GM12874 (cell line): ENCODE data around the gene OTOP3.

Experiments used
- TF ChIP-seq, protein P1 (sequence below): IDR thresholded peaks from 2 replicates; pipeline ENCODE4 v1.5.1; 2011; ENCODE audit warnings: low read depth, mild to moderate bottlenecking, control low read depth, low read length, moderate library complexity; ENCODE audit not compliant: insufficient read depth

The OTOP3 gene

DNA sequence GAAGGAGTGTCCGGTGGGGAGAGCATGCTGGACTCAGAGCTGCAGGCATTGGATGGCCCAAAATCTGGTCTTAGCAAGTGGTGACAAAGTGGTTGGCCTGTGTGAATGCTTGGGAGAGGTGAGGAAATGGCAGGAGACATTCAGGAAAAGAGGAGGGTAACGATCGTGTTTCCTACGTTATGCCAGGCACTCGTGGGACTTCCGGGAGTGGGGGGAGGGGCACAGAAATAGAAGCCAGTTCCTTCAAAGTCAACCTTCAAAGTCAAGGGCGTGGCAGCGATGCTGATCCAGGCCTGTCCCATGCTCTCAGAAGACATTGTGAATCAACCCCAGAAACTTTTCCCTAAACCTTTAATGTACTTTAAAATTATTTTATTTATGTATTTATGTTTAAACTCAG is 3.8 kb downstream of the OTOP3 start:
- TF ChIP-seq, protein P1, sequence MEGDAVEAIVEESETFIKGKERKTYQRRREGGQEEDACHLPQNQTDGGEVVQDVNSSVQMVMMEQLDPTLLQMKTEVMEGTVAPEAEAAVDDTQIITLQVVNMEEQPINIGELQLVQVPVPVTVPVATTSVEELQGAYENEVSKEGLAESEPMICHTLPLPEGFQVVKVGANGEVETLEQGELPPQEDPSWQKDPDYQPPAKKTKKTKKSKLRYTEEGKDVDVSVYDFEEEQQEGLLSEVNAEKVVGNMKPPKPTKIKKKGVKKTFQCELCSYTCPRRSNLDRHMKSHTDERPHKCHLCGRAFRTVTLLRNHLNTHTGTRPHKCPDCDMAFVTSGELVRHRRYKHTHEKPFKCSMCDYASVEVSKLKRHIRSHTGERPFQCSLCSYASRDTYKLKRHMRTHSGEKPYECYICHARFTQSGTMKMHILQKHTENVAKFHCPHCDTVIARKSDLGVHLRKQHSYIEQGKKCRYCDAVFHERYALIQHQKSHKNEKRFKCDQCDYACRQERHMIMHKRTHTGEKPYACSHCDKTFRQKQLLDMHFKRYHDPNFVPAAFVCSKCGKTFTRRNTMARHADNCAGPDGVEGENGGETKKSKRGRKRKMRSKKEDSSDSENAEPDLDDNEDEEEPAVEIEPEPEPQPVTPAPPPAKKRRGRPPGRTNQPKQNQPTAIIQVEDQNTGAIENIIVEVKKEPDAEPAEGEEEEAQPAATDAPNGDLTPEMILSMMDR, result no peak

DNA sequence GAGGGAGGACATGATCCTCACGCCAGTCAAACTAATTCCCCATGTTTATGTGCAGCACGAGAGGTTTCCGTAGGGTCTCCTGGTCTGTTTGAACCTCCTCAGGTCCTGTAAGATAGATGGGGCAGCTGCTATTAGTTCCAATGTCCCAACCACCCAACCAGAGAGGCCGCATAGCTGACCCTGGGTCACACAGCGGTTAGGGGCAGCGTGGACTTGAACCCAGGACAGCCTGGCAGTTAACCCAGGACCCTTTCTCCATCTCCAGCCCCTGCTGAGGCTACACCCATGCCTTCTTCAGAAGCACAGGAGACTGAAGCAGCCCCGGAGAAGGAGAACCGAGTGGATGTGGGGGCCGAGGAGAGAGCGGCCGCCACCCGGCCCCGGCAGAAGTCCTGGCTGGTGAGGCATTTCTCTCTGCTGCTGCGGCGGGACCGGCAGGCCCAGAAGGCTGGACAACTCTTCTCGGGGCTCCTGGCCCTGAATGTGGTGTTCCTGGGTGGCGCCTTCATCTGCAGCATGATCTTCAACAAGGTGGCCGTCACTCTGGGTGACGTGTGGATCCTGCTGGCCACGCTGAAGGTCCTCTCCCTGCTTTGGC is 5.5 kb downstream of the OTOP3 start:
- TF ChIP-seq, protein P1, result no peak

DNA sequence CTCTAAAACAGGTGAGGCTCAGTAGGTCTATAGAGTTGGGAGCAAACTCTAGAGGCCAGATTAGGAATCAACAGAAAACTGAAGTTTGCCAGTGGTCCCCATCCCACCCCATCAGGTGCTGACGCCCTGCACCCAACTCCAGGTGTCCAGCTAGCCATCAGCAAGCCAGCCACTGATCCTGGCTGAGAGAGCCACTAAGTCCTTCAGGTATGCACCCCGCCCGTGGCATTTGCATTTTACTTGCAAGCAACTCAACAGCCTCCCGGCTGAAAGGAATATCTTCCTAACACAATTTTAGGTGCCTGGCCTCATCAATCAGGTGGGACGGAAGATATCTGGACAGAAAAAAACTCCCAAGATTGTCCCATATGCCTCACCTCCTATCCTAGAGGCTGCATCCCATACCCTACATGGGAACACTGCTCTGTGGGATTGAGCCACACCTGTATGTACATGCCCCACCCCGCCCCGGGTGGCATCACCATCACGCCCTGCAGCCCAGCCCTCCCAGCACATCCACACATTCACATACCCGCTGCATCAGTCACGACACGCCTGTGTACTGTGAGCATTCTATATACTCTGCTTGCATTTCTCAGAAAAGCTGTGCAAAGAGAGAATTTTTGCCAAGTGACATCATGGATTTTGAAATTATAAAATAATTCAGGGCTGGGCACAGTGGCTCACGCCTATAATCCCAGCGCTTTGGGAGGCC is 8.3 kb downstream of the OTOP3 start:
- TF ChIP-seq, protein P1, result no peak

DNA sequence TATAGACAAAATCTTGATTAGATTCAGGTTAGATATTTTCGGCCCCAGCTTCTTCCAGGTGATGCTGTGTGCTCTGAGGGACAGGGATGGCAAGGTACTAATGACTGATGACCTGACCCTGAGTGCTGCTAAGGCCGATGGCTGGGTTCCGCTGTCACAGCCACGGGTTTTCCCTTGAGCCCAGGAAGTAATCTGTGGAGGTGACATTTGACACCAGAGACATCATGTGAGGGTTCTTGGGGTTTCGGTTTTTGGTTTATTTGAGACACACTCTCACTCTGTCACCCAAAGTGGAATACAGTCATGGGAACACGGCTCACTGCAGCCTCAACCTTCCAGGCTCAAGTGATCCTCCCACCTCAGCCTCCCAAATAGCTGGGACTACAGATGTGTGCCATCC is 9.8 kb downstream of the OTOP3 start:
- TF ChIP-seq, protein P1, result no peak

DNA sequence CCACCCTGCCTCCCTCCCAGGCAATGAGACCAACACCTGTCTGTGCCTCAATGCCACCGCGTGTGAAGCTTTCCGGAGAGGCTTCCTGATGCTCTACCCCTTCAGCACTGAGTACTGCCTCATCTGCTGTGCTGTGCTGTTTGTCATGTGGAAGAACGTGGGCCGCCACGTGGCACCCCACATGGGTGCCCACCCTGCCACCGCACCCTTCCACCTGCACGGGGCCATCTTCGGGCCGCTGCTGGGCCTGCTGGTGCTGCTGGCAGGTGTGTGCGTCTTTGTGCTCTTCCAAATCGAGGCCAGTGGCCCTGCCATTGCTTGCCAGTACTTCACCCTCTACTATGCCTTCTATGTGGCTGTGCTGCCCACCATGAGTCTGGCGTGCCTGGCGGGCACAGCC is 10.9 kb downstream of the OTOP3 start:
- TF ChIP-seq, protein P1, result no peak

DNA sequence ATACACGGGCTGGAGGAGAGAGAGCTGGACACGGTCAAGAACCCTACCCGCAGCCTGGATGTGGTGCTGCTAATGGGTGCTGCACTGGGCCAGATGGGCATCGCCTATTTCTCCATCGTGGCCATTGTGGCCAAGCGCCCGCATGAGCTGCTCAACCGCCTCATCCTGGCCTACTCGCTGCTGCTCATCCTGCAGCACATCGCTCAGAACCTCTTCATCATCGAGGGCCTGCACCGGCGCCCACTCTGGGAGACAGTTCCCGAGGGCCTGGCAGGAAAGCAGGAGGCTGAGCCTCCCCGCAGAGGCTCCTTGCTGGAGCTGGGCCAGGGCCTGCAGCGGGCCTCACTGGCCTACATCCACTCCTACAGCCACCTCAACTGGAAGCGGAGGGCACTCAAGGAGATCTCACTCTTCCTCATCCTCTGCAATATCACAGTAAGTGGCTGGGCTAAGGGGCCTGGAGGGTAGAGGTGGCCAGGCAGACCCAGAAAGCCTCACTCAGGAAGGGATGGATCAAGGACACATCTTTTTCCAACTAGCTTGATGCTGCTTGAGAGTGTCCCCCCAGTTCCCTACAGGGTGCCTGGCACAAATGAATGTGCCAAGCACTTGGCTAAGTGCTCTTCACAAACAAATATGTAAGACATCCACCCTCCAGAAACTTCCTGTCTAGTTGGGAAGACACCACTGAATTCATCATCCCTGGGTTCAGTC is 11.5 kb downstream of the OTOP3 start:
- TF ChIP-seq, protein P1, result no peak

DNA sequence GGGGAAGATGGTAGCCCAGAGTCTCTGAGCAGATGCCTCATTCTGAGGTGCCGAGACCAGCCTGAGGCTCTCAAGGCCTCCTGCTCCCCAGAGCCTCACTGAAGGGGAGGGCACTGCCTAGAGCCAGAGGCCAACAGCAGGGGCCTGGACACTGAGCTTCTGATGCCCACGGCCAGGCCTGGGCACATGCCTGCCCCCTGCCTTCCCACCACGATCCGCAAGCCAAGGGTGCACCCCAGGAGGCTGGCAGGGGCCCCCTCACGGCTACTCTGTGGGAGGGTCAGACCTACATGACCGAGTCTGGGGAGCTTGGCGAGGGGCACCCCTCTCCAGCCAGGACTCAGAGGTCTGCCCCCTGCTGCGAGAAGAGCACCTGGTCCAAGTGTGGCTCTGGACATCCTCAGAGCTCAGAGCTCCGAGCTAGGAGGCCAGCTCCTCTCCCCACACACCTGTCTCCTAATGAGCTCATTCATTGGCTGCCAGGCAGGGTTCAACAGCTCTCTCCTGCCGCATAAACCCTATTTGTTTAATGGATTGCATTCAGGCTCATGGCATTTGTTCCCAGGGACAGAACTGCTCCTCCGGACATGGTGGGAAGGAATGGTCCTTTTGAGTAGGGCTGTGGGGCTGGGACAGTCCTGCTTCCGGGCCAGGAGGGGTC is 13.9 kb downstream of the OTOP3 start:
- TF ChIP-seq, protein P1, result no peak
